Endothelial cell of umbilical vein (primary cell): ENCODE results near the gene SP2. TPM values are rescaled to one million over a fixed set of nuclear protein-coding genes. Genes with fewer than 3 reads are reported as not detected.

Source experiments
- BruUV-seq: library from RNA; stranded (reverse); fragments of 400-500 nt; replicated peaks from 2 replicates; lab custom pipeline; 2021; lab: Mats Ljungman, UMichigan
- CTCF ChIA-PET: fragments of 300-600, 350-600 bp; sonication (Branson Sonifier 250); formaldehyde crosslinking; loops from one replicate; lab custom pipeline; 2021; ENCODE audit warnings: antibody characterized with exemption, inconsistent platforms; lab: Charles Lee
- POLR2A ChIA-PET: fragments of 300-600, 350-600 bp; sonication (Branson Sonifier 250); formaldehyde crosslinking; loops from one replicate; lab custom pipeline; 2021; ENCODE audit warnings: antibody characterized with exemption, inconsistent platforms; lab: Charles Lee
- DNase-seq: peaks from one replicate; pipeline ENCODE4 v3.0.0-alpha.2; 2011; ENCODE audit warnings: low read depth, low spot score
- FAIRE-seq: peaks from 2 replicates; lab custom pipeline; 2011; peaks lifted over from hg19 to GRCh38; lab: Jason Lieb, UNC
- H2AFZ ChIP-seq: 2 replicates; pipeline ENCODE4 v1.6.0; 2012; ENCODE audit warnings: low read depth, low read length, control low read depth, inconsistent platforms
- H3K27ac ChIP-seq: 2 replicates; pipeline ENCODE4 v1.5.1; 2011; ENCODE audit warnings: low read depth, mild to moderate bottlenecking, control low read depth, low read length, moderate library complexity; ENCODE audit not compliant: insufficient read depth
- H3K27me3 ChIP-seq, 2 experiments: 2 replicates each; pipeline versions ENCODE4 v1.6.0 to v1.6.1; 2011; ENCODE audit warnings: low read length in 2 of 2, mixed read lengths in 1 of 2; ENCODE audit not compliant: control insufficient read depth in 2 of 2, insufficient read depth in 2 of 2
- H3K36me3 ChIP-seq, 2 experiments: 2 replicates in 1 of 2; 3 replicates in 1 of 2; pipeline ENCODE4 v1.5.1; 2011; ENCODE audit warnings: low read length in 2 of 2, mild to moderate bottlenecking in 1 of 2, moderate library complexity in 1 of 2; ENCODE audit not compliant: control insufficient read depth in 2 of 2, insufficient read depth in 2 of 2; ENCODE audit errors: extremely low read depth in 1 of 2
- H3K4me1 ChIP-seq: 3 replicates; pipeline ENCODE4 v1.5.1; 2011; ENCODE audit warnings: mild to moderate bottlenecking, low read length; ENCODE audit not compliant: control insufficient read depth, insufficient read depth; ENCODE audit errors: extremely low read depth
- H3K4me2 ChIP-seq: 2 replicates; pipeline ENCODE4 v1.6.1; 2011; ENCODE audit warnings: low read length, control low read depth, mixed read lengths; ENCODE audit not compliant: insufficient read depth
- H3K4me3 ChIP-seq, 3 experiments: fragments of 200-600 bp in 1 of 3; sonication (generic), shearing (Covaris generic) in 1 of 3; replicated peaks in 1 of 3; 2 replicates each; pipeline ENCODE4 v1.5.1; 2011 to 2016; ENCODE audit warnings: control low read depth in 3 of 3, low read length in 3 of 3, mild to moderate bottlenecking in 2 of 3, inconsistent platforms in 1 of 3, low read depth in 1 of 3, moderate library complexity in 1 of 3; ENCODE audit not compliant: insufficient read depth in 1 of 3
- H3K79me2 ChIP-seq: 2 replicates; pipeline ENCODE4 v1.6.0; 2012; ENCODE audit warnings: low read length, inconsistent platforms; ENCODE audit not compliant: control insufficient read depth, insufficient read depth
- H3K9ac ChIP-seq: replicated peaks from 2 replicates; pipeline ENCODE3; 2011; ENCODE audit warnings: low read length, control low read depth; ENCODE audit not compliant: insufficient read depth; ENCODE audit errors: extremely low read depth
- H3K9me1 ChIP-seq: replicated peaks from 3 replicates; pipeline ENCODE4 v1.6.0; 2011; ENCODE audit warnings: mild to moderate bottlenecking, low read length; ENCODE audit not compliant: control insufficient read depth, insufficient read depth; ENCODE audit errors: extremely low read depth
- H3K9me3 ChIP-seq: replicated peaks from 2 replicates; pipeline ENCODE4 v1.5.1; 2012; ENCODE audit warnings: low read length, inconsistent platforms; ENCODE audit not compliant: control insufficient read depth, insufficient read depth
- H4K20me1 ChIP-seq: replicated peaks from 2 replicates; pipeline ENCODE3; 2011; ENCODE audit warnings: mild to moderate bottlenecking, low read length; ENCODE audit not compliant: control insufficient read depth, insufficient read depth; ENCODE audit errors: extremely low read depth
- CTCF ChIP-seq, 2 donors: IDR thresholded peaks; 1 replicate in 1 of 2; 2 replicates in 1 of 2; pipeline ENCODE4 v1.5.1; 2011; ENCODE audit warnings: low read length in 2 of 2, mild to moderate bottlenecking in 2 of 2, moderate library complexity in 2 of 2, control low read depth in 1 of 2, inconsistent platforms in 1 of 2, low read depth in 1 of 2; ENCODE audit not compliant: insufficient read depth in 1 of 2; ENCODE audit errors: extremely low read depth in 1 of 2
- EZH2 ChIP-seq: IDR thresholded peaks from 2 replicates; pipeline ENCODE4 v1.6.1; 2012; ENCODE audit warnings: borderline replicate concordance, low read depth, mild to moderate bottlenecking, moderate library complexity, low read length, inconsistent platforms; ENCODE audit not compliant: severe bottlenecking
- FOS ChIP-seq: IDR thresholded peaks from 2 replicates; pipeline ENCODE4 v1.6.1; 2011; ENCODE audit warnings: mild to moderate bottlenecking, low read length, moderate library complexity, borderline replicate concordance; ENCODE audit not compliant: insufficient read depth
- GATA2 ChIP-seq: IDR thresholded peaks from 2 replicates; pipeline ENCODE4 v1.7.0; 2011; ENCODE audit warnings: low read depth, mild to moderate bottlenecking, moderate library complexity, mixed read lengths, low read length; ENCODE audit not compliant: insufficient read length, insufficient read depth
- JUN ChIP-seq: IDR thresholded peaks from 2 replicates; pipeline ENCODE4 v1.6.1; 2011; ENCODE audit warnings: borderline replicate concordance, low read depth; ENCODE audit not compliant: insufficient read length, insufficient read depth
- MAX ChIP-seq: IDR thresholded peaks from 2 replicates; pipeline ENCODE4 v1.6.1; 2011; ENCODE audit not compliant: insufficient read depth, insufficient read length
- MYC ChIP-seq: IDR thresholded peaks from one replicate; pipeline ENCODE4 v1.6.1; 2011; ENCODE audit warnings: mild to moderate bottlenecking, low read depth, low read length
- POLR2A ChIP-seq: IDR thresholded peaks from 2 replicates; pipeline ENCODE4 v1.6.1; 2012; ENCODE audit warnings: low read depth, mild to moderate bottlenecking, control low read depth, low read length
- POLR2AphosphoS5 ChIP-seq: IDR thresholded peaks from 2 replicates; pipeline ENCODE4 v1.6.1; 2012; ENCODE audit warnings: low read depth, mild to moderate bottlenecking, control low read depth, low read length, moderate library complexity; ENCODE audit not compliant: insufficient read depth
- dilution Hi-C: fragments of 300-500 bp; cut with MboI; formaldehyde crosslinking; loops from one replicate; pipeline ENCODE4 v1.15.0; 2019; ENCODE audit warnings: low sequenced_read_pairs; ENCODE audit not compliant: extremely low pct_ligation_motif_present
- intact Hi-C: fragments of 100-400 bp; cut with micrococcal nuclease; formaldehyde crosslinking; loops from one replicate; pipeline ENCODE4 v1.10.0; 2022
- polyA plus RNA-seq, 4 experiments: library from polyadenylated mRNA; depleted of rRNA in 3 of 4; stranded (reverse) in 3 of 4; unstranded in 1 of 4; fragments of >200 nt; gene quantifications; 2 replicates each; pipeline versions ENCODE4 v1.2.1 to v1.2.3, GENCODE V29; 2011 to 2012; ENCODE audit warnings: missing spikeins in 1 of 4
- total RNA-seq: library from RNA; stranded (reverse); gene quantifications from 2 replicates; pipeline ENCODE4 v1.2.3, GENCODE V29; 2021

Gene SP2
- total and polyA plus RNA-seq, 2 donors (not counting 3 experiments of a cell fraction or from before 2014, with no cell fraction given): 11.2 to 18.6 TPM

- FAIRE-seq (peak; percentile 67), DNase-seq (no peak)
- no peak for TF ChIP-seq GATA2
- TF ChIP-seq CTCF (IDR thresholded peaks at IDR 0.05; ENCODE audit: extremely low read depth in 1 of 2, insufficient read depth in 1 of 2, low read depth in 1 of 2, low read length in 2 of 2): no peak
- peak; percentile 83 for TF ChIP-seq POLR2AphosphoS5
- TF ChIP-seq POLR2A: peak; percentile 93
- no peak for TF ChIP-seq EZH2
- no peak for TF ChIP-seq MYC
- TF ChIP-seq FOS: no peak
- TF ChIP-seq MAX: no peak
- no peak for TF ChIP-seq JUN
- Histone ChIP-seq H3K4me2 (peak overlapping the region; percentile 80), H3K9ac (peak overlapping the region; percentile 87), H3K27me3 (no peaks in the 10 kb centered on the region), H3K36me3 (no peaks in the 10 kb centered on the region), H3K27ac (peak overlapping the region; percentile 39), H3K9me3 (no peaks in the 10 kb centered on the region), H3K4me1 (peaks cover 15% of the 10 kb centered on the region), H2AFZ (peak overlapping the region; percentile 86), H3K9me1 (no peaks in the 10 kb centered on the region), H4K20me1 (no peaks in the 10 kb centered on the region), H3K4me3 (peak overlapping the region; percentile 51 to 90 (median 84)), H3K79me2 (peaks cover 7% of the 10 kb centered on the region)
- ChIA-PET POLR2A (interaction anchor here (1.0 to 1.2 kb wide), 3 partner anchors 10 to 55 kb away, joined by 4 to 6 read pairs (median 5); partner anchors contain the start of genes PNPO and SCRN2), CTCF (interaction anchor here (0.8 to 3.0 kb wide), 12 partner anchors 10 to 123 kb away, joined by 3 to 46 read pairs (median 6); partner anchors contain the start of genes CDK5RAP3, LRRC46, MRPL10 and PNPO)
- intact Hi-C loops: loop anchor here (1.0 kb wide), 3 partner anchors 46 to 123 kb away; partner anchors contain the start of genes PNPO and SCRN2
- TSS peak; percentile 87 for BruUV-seq
- dilution Hi-C loops: no loop called here
These were observed 635 bp upstream of the SP2 start for GRCh38 chr17:47895347-47895855.
